HFF-Myc (cell line): ENCODE measurements around the gene HNF4A.

Source experiments
- DNase-seq: peaks from one replicate; pipeline ENCODE4 v3.0.0-alpha.2; 2011; ENCODE audit warnings: low read depth; ENCODE audit errors: extremely low read depth
- H3K4me3 ChIP-seq: replicated peaks from 2 replicates; pipeline ENCODE4 v1.5.1; 2011; ENCODE audit warnings: low read depth, mild to moderate bottlenecking, control low read depth, low read length
- TF ChIP-seq, protein P1 (sequence below): IDR thresholded peaks from 2 replicates; pipeline ENCODE4 v1.5.1; 2012; ENCODE audit warnings: mild to moderate bottlenecking, low read depth, low read length, control low read depth; ENCODE audit errors: missing control alignments

The HNF4A gene

DNA sequence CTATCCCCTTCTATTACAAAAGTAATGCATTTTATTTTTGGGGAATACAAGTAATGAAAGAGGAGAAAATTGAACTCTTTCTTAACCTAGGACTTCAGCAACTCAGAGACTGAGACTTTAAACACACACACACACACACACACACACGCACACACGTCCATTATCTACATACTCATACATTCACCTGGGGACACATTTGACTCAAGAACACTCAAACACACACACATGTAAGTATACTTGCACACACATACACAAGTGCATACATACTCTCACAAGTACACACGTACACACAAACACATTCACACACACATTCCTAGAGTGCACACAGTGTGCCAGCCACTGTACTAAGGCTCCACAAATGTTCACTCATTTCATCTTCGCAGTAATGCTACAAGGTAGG is 20.8 kb upstream of the HNF4A start:
- TF ChIP-seq, protein P1, sequence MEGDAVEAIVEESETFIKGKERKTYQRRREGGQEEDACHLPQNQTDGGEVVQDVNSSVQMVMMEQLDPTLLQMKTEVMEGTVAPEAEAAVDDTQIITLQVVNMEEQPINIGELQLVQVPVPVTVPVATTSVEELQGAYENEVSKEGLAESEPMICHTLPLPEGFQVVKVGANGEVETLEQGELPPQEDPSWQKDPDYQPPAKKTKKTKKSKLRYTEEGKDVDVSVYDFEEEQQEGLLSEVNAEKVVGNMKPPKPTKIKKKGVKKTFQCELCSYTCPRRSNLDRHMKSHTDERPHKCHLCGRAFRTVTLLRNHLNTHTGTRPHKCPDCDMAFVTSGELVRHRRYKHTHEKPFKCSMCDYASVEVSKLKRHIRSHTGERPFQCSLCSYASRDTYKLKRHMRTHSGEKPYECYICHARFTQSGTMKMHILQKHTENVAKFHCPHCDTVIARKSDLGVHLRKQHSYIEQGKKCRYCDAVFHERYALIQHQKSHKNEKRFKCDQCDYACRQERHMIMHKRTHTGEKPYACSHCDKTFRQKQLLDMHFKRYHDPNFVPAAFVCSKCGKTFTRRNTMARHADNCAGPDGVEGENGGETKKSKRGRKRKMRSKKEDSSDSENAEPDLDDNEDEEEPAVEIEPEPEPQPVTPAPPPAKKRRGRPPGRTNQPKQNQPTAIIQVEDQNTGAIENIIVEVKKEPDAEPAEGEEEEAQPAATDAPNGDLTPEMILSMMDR: no peak
- H3K4me3 ChIP-seq: no peak overlapping the region
- no peak for DNase-seq

DNA sequence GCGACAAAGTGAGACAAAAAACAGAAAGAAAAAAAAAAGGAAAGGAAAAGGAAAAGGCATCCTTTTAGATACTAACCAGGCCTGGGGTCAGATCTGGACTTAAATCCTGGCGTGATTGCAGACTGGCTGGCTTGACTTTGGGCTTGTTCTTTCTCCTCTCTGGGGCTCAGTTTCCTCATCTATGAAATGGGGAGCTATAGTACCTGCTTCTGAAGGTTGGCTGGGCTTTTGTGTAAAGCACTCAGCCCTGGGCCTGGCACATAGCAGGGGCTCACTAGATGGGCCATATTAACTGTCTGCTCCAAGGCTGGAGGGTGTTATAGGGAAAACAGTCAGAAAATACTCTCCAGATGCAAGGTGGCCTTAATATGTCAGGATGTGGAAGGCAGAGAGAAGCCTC is 19.8 kb upstream of the HNF4A start:
- no peak overlapping the region for H3K4me3 ChIP-seq
- TF ChIP-seq, protein P1: no peak
- no peak for DNase-seq

DNA sequence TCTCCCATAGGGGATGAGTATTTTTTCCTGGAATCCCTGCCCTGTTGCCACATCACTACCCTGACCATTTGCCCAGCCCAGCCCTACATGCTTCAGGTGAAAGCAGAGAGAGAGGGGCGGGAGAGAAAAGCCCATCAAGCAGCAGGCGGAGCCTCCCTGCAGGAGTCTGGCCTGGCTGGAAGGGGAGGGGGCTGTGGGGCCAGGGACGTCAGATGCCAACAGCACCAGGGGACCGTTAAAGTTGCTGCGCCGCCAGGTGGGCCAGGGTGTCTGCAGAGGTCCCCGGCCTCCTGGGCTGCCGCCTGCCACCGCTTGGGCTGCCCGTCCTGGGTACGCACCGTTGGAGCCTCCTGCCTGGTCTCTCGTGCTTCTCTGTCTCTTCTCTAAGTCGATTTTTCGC is 19.4 kb upstream of the HNF4A start:
- H3K4me3 ChIP-seq: no peak overlapping the region
- DNase-seq: no peak
- TF ChIP-seq, protein P1: no peak

DNA sequence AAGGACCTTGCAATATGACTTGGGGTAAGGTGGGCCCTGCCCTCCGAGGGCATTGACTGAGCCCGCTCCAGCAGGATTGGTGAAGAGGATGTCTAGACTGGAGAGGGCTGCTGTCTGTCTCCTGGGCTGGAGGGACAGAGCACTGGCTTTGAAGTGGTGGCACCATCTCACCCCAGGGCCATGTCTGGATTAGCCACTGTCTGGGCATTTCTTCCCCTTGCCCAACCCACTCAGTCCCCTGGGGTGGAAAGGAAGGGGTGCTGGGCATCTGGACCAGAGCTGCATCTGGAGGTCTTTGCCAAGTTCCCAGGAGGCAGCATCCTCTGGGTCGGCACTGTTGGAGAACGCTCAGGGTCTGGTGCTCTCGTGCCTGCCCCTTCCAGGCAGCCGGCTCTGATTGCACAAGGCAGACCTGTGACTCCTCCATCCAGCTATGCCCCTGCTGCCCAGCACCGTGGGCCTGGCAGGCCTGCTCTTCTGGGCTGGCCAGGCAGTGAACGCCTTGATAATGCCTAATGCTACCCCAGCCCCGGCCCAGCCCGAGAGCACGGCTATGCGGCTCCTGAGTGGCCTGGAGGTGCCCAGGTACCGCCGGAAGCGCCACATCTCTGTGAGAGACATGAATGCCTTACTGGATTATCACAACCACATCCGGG is 18.6 kb upstream of the HNF4A start, which contains the start of gene R3HDML:
Gene R3HDML, plus strand, starts transcription at position 319 of the 656 bp plus-strand sequence. Its CDS starts 115 bp downstream, at position 434.
- DNase-seq: no peak
- no peak within 1 kb of the TSS for H3K4me3 ChIP-seq
- TF ChIP-seq, protein P1: no peak

DNA sequence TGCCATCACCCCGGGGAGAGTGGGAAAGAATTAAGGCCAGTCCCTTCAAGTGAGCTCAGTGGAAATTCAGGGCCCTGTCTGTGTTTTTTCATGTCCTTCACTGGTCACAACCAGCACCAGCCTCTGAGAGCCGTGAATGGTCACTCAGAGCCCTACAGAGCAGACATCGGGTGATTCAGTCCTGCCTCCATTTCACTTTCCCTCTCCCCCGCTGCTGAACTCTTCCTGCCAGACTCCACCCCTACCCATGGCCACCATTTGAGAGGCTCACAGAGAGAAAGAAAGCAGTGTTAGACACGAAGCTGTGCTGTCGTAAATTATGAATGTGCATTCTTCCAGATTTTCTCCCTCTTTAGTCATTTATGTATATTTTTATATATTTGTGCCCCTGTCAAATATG is 13.3 kb upstream of the HNF4A start:
- H3K4me3 ChIP-seq: no peak overlapping the region
- no peak for DNase-seq
- TF ChIP-seq, protein P1: no peak

DNA sequence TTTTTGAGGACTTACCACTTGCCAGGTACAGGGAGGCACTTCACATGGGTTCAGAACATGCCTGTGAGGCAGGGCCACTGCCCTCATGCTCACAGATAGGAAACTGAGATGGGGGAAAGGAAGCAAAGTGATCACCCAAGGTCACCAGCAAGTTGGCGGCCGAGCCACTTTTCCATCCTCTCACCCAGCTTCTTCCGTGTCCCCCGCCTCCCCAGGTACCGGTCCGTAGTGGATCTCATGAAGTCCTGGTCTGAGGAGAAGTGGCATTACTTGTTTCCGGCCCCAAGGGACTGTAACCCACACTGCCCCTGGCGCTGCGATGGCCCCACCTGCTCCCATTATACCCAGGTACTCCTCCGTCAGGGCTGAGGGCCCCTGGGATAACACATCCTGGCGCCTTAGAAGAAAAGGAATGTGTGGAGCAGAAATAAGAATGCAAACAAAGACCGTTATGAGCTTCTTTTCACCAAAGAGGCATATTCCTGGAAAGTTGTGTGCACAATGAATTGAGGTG is 12.3 kb upstream of the HNF4A start:
- no peak for DNase-seq
- TF ChIP-seq, protein P1: no peak
- H3K4me3 ChIP-seq: no peak overlapping the region

DNA sequence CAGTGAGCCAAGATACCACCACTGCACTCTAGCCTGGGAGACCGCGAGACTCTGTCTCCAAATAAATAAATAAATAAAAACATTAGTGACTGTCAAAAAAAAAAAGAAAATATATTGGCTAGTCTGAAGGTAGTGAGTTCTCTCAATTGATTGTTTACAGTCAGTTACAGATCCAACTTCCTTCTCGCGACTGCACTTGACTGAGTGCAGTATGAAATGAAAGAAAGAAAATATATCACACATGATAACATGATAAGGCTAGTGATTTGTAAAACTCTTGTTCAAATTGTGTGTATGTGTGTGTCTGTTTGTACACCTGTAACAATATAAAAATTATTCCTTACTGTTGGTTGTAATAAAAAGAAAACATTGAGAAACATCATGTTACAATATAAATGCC is 10.8 kb upstream of the HNF4A start:
- no peak overlapping the region for H3K4me3 ChIP-seq
- TF ChIP-seq, protein P1: no peak
- DNase-seq: no peak
